Thyroid gland (tissue), 4 donors: ENCODE data around the gene SNX24. TPM values are rescaled to one million over a fixed set of nuclear protein-coding genes. Genes with fewer than 3 reads are reported as not detected.

ENCODE experiments used
- DNase-seq, 2 donors: peaks; one replicate each; pipeline ENCODE4 v3.0.0-alpha.2; 2019
- H3K27ac ChIP-seq, 3 donors: fragments of 200-600 bp; sonication (generic); 1 replicate in 2 of 3; 2 replicates in 1 of 3; pipeline ENCODE4 v1.5.1; 2016 to 2019; ENCODE audit warnings: mild to moderate bottlenecking in 1 of 3, moderate library complexity in 1 of 3
- H3K27me3 ChIP-seq: fragments of 200-600 bp; sonication (generic); one replicate; pipeline ENCODE4 v1.5.1; 2019
- H3K36me3 ChIP-seq, 2 donors: fragments of 200-600 bp; sonication (generic); one replicate each; pipeline ENCODE4 v1.5.1; 2016 to 2019
- H3K4me1 ChIP-seq, 2 donors: fragments of 200-600 bp; sonication (generic); one replicate each; pipeline ENCODE4 v1.5.1; 2017 to 2019
- H3K4me3 ChIP-seq, 3 donors: fragments of 200-600 bp; sonication (generic); replicated peaks in 1 of 3; 1 replicate in 2 of 3; 2 replicates in 1 of 3; pipeline ENCODE4 v1.5.1; 2016; ENCODE audit warnings: mild to moderate bottlenecking in 1 of 3
- H3K9me3 ChIP-seq: fragments of 200-600 bp; sonication (generic); one replicate; pipeline ENCODE4 v1.5.1; 2017
- CTCF ChIP-seq, 6 experiments: fragments of 200-600 bp in 3 of 6; fragments of 450-650 bp in 3 of 6; sonication (generic) in 3 of 6; IDR thresholded peaks; one replicate each; pipeline ENCODE4 v1.5.1; 2016 to 2019; ENCODE audit warnings: antibody characterized with exemption in 6 of 6, mild to moderate bottlenecking in 2 of 6, inconsistent platforms in 1 of 6, moderate library complexity in 1 of 6
- POLR2A ChIP-seq, 2 donors: fragments of 450-650 bp; IDR thresholded peaks; one replicate each; pipeline ENCODE4 v1.6.1; 2017; ENCODE audit warnings: antibody characterized with exemption in 2 of 2, mild to moderate bottlenecking in 2 of 2, moderate library complexity in 1 of 2
- WGBS, 2 donors: methylation state at CpG; one replicate each; pipeline ENCODE4 v1.1.5; 2017; 5-methylcytosine and 5-hydroxymethylcytosine counted together
- intact Hi-C: fragments of 100-400 bp; cut with DNase I; formaldehyde crosslinking; loops from one replicate; pipeline ENCODE4 v1.15.1; 2023
- total RNA-seq, 4 donors: library from RNA; depleted of rRNA; stranded (reverse); fragments of >200 nt; gene quantifications; one replicate each; pipeline ENCODE4 v1.2.3, GENCODE V29; 2016

SNX24 gene
- 10 to 100 TPM; 17.1 to 39.7 (median 33.1) TPM for total RNA-seq

- no peaks in the 10 kb centered on the region for H3K9me3 ChIP-seq
- H3K4me3 ChIP-seq = peak within 1 kb of the TSS; percentile 86 to 95 (median 92)
- TF ChIP-seq POLR2A (IDR thresholded peaks at IDR 0.05) (peak; percentile 41 to 86), CTCF (IDR thresholded peaks at IDR 0.05) (no peak)
- peak; percentile 82 to 84 for DNase-seq
- no peaks in the 10 kb centered on the region for H3K36me3 ChIP-seq
- intact Hi-C loops = loop anchor here (5.0 kb wide), 1 partner anchor 73 kb away; no protein-coding TSS in a partner anchor
- peaks cover 16 to 24% of the 10 kb centered on the region in 2 donors for H3K4me1 ChIP-seq
- H3K27me3 ChIP-seq = no peaks in the 10 kb centered on the region
- WGBS, 2 donors = 0 to 1% methylated on average over 8 to 20 of the region's 92 CpGs
- peak within 1 kb of the TSS; percentile 56 to 93 (median 86) for H3K27ac ChIP-seq
These were observed at the start of gene SNX24 for GRCh38 chr5:122845229-122846050. TSS of gene SNX24 (plus strand) at chr5:122845613. CDS start at chr5:122845634, 21 bp downstream.

GRCh38 chr5:122805481-122805880 lies 39.9 kb upstream of the SNX24 start:
- Histone ChIP-seq H3K9me3 (no peaks in the 10 kb centered on the region), H3K27ac (no peak overlapping the region), H3K4me1 (peaks cover 3 to 10% of the 10 kb centered on the region in 2 donors), H3K36me3 (peaks cover 3 to 13% of the 10 kb centered on the region in 2 donors), H3K4me3 (no peak overlapping the region), H3K27me3 (no peaks in the 10 kb centered on the region)
- 96 to 98% methylated on average over 2 of the region's 2 CpGs for WGBS, 2 donors
- TF ChIP-seq CTCF (IDR thresholded peaks at IDR 0.05) (no peak), POLR2A (IDR thresholded peaks at IDR 0.05) (no peak)
- intact Hi-C loops = no loop called here
- no peak for DNase-seq

GRCh38 chr5:122810405-122810804 lies 35.0 kb upstream of the SNX24 start:
- WGBS, 2 donors = 82 to 95% methylated on average over 2 of the region's 2 CpGs
- TF ChIP-seq POLR2A (IDR thresholded peaks at IDR 0.05) (no peak), CTCF (IDR thresholded peaks at IDR 0.05) (no peak)
- H3K4me3 ChIP-seq = no peak overlapping the region
- intact Hi-C loops = no loop called here
- no peaks in the 10 kb centered on the region for H3K4me1 ChIP-seq
- H3K27me3 ChIP-seq = no peaks in the 10 kb centered on the region
- H3K27ac ChIP-seq = no peak overlapping the region
- no peak for DNase-seq
- peaks cover 3 to 13% of the 10 kb centered on the region in 2 donors for H3K36me3 ChIP-seq
- H3K9me3 ChIP-seq = no peaks in the 10 kb centered on the region

GRCh38 chr5:122815218-122815767 lies 30.1 kb upstream of the SNX24 start:
- 96 to 98% methylated on average over 3 of the region's 3 CpGs for WGBS, 2 donors
- intact Hi-C loops = no loop called here

More at GRCh38 chr5:122815218-122815767, 30.1 kb upstream of the SNX24 start:
- H3K4me3 ChIP-seq = no peak overlapping the region
- peaks cover 0 to 4% of the 10 kb centered on the region in 2 donors for H3K36me3 ChIP-seq
- no peak overlapping the region for H3K27ac ChIP-seq
- H3K27me3 ChIP-seq = no peaks in the 10 kb centered on the region
- DNase-seq = no peak
- no peak for TF ChIP-seq POLR2A (IDR thresholded peaks at IDR 0.05)
- TF ChIP-seq CTCF (IDR thresholded peaks at IDR 0.05) = no peak
- no peaks in the 10 kb centered on the region for H3K4me1 ChIP-seq
- H3K9me3 ChIP-seq = no peaks in the 10 kb centered on the region
